ENCODE measurements around the gene SUCLG2.

The SUCLG2 gene

DNA sequence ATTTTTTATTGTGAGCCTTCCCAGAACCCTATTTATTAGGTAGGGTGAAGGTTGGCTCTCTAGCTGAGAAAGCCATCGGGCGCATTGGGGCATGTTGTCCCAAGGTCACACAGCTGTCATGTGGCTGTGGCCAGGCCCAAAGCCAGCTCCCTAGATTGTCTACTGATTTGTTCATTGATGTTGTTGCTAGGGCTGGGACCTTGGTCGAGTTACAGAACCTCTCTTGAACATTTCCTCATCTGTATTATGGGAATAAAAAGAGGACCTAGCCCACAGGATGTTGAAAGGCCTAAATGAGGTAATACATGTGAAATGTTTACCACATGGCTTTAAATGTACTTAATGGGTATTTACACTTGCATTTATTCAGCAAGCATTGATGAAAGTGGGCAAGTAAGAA, 252.5 kb downstream of the SUCLG2 start:
- in situ Hi-C loops (cut with MboI; ENCODE audit: low sequenced_read_pairs) = no loop called here

DNA sequence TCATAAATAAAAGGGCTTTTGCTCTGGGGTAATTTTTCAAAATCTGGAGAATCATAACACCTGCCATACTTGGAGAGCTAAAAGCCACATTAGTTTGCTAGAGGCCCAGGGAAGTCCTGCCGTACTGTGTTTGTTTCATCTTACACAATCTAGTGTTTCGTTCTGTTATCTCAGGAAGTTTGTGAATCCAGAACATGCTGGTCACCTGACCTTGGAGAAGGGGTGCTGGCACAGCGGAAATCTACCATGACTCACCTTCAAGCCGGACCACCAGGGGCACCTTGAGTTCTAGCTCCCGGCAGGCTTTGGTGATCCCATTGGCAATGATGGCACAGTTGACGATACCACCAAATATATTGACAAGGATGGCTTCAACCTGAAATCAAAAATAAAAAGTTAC, 253.9 kb downstream of the SUCLG2 start:
- in situ Hi-C loops (cut with MboI; ENCODE audit: low sequenced_read_pairs) = no loop called here

DNA sequence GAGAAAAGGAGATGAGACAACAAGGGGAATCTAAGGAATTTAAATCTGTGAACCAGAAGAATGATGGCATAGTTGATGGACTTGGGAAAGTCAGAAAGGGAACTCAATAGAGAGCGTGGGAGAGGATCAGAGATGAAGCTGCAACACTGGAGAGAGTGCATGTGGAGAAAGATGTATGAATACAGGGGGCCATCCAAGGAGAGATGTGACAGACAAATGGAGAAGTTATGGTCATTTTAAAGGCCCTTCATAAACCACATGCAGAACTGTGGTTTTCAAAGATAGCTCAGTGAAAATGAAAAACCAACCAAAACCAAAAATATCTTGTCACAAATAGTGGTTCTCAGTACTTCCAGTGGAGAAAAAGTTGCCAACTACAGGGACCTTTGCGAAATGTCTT, 265.2 kb downstream of the SUCLG2 start:
- in situ Hi-C loops (cut with MboI; ENCODE audit: low sequenced_read_pairs) = no loop called here

DNA sequence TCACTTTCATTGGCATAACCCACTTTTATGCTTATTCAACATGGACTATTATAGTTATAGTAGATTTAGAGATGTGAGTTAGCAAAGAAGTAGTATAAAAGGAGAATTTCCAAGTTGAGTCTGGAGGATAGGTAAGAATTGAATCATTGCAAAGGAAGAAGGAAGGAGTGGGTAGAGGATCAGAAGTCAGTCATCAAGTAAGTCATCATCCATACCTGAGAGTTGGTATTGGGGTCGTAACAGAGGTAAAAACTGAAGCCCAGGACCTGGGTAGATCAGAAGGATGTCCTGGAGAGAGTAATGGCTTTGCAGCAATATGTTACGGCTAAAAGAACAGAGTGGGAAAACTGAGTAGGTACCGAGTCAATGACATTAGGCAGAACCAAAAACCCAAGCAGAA, 265.7 kb downstream of the SUCLG2 start:
- in situ Hi-C loops (cut with MboI; ENCODE audit: low sequenced_read_pairs) = no loop called here

DNA sequence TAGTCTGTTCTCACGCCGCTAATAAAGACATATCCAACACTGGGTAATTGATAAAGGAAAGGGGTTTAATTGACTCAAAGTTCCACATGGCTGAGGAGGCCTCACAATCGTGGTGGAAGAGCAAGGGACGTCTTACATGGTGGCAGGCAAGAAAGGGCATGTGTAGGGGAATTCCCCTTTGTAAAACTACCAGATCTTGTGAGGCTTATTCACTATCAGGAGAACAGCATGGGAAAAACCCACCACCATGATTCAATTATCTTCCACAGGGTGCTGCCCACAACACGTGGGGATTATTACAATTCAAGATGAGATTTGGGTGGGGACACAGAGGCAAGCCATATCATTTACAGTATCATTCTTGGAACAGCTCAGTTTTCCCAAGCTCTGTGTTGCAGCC, 268.0 kb downstream of the SUCLG2 start:
- in situ Hi-C loops (cut with MboI; ENCODE audit: low sequenced_read_pairs) = no loop called here

DNA sequence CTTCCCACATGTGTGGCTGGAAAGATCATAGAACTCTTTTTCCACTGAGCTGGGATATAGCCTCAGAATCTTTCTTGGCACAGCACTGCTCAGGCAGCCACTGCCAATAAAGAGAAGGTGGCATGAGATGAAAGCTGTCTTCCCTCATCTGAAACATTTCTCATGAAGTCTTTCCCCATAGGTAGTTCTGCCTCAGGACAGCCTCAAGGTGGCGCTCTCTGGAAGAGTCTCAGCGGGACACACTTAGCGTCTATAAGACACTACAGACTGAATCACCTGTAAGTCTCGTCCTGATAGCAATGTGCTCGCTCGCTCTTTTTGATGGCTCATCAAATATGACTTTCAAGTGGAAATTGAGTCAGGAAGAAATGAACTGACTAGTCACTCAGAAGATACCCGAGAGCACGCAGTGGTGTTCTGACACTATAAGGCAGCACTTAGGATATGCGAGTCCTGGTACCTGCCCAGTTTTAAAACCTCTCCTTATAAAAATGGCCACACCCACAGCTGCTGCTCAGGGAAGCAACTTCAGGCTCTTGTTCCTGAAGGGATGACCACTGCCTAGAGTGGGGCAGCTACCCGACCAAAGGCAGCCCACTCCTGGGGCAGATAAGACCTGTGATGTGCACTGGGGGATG, 269.5 kb downstream of the SUCLG2 start:
- in situ Hi-C loops (cut with MboI; ENCODE audit: low sequenced_read_pairs) = no loop called here

DNA sequence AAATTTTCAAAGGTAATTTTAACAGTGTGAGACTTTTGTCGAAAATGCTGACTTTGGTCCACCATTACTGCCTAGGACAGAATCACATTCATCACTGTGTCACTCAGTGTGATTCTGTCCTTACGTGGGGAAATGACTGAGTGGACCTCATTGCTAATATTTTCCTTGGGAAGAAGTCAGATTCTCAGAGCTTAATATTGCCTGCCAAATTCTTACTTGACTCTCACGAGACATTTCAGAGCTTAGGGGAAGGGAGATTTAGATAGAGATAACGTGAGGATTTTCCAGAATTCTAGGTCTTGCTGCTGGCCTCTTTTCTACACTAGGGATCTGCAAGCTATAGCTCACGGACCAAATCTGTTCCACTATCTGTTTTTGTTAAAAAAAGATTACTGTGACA, 270.4 kb downstream of the SUCLG2 start:
- in situ Hi-C loops (cut with MboI; ENCODE audit: low sequenced_read_pairs) = no loop called here

DNA sequence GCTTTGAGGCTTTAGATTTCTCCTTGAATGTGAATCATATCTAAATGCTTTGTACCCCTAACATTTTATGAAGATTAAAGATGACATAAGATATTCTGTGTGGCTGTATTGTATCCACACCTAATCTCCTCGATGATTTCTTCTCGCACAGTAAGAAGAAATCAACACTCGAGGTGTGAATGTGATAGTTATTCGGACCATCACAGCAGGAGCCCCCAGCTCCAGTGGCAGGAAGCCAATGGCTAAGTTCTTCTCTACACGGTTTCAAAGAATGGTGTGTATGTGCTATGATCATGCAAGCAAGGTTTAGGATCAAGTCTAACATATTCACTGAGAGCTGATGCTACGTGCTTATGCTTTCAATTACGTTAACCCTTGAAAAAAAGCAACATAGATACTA, 271.0 kb downstream of the SUCLG2 start:
- in situ Hi-C loops (cut with MboI; ENCODE audit: low sequenced_read_pairs) = no loop called here

DNA sequence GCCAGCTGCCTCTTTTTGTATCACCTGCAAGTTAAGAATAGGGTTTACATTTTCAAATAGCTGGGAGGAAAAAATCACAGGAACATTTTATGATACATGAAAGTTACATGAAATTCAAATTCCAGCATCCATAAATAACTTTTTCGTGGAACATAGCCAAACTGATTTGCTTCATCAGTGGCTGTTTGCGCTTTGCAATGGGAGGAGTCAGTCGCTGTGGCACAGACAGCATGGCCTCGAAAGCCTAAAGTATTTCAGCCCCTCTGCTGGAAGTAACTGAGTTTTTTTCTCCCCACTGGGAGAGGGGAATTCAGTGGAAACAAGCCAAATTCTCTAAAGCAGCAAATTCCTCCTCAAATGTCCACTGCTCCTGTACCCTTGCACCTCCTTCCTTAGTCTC, 271.9 kb downstream of the SUCLG2 start:
- in situ Hi-C loops (cut with MboI; ENCODE audit: low sequenced_read_pairs) = no loop called here

DNA sequence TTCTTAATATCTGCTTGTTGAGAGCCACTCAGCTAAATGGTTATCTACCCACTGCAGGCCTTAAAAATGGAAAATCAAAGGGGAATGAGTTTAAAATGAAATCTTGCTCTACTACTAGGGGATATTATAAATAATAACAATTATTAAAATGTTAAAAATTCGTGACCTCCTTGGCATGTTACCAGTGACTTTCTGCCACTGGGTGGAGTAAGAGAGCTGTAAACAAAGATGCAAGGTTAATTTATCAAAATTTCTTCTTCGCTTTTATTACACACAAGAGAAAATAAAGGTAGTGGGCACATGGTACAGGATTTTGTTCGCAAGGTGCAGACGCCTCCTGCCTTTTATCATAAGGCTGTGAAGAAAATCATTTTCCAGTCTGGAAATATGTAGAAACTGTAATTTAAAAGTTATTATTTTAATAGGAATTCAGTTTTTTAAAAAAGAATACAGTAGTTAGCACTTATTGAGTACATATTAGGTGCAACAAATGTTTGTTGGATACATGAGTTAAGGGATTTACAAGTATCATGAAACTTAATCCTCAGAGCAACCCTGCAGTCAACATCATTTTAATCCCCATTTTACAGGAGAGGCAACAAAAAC, 272.6 kb downstream of the SUCLG2 start:
- in situ Hi-C loops (cut with MboI; ENCODE audit: low sequenced_read_pairs) = no loop called here

DNA sequence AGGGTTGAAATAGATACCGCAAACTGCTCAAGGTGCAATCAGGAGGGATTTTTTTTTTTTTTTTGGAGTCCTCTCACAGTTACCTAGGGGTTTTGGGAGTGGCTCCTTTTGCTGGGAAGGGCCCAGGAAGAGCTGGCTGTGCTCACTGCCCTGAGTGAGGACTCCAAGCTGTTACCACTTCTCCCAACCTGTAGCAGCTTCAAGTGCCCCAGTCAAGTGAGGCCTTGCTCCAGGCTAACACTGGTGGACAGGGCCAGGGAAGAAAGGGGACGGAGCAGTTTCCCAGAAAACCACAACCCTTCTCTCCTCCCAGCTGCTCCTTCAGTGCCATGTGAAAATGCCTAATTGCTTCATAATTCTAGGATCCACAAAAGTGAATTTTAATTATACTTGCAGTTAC, 274.3 kb downstream of the SUCLG2 start:
- in situ Hi-C loops (cut with MboI; ENCODE audit: low sequenced_read_pairs) = no loop called here

DNA sequence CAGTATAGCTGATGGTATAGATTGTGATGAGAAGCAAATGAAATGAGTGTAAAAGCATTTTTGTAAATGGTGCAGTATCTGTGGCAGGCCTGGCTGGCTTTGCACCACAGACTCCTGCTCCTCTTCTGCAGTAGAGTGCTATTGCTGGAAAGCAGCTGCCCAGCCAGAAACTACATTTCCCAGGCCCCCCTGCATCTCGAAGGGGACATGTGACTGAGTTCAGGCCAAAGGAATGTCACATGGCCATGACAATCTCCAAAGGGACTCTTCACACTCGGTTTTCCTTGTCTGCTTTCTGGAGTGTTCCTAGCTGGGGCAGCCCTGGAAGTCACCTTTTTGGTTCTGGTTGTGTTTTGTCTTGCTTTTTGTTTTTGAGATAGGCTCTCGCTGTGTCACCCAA, 277.1 kb downstream of the SUCLG2 start:
- in situ Hi-C loops (cut with MboI; ENCODE audit: low sequenced_read_pairs) = no loop called here

DNA sequence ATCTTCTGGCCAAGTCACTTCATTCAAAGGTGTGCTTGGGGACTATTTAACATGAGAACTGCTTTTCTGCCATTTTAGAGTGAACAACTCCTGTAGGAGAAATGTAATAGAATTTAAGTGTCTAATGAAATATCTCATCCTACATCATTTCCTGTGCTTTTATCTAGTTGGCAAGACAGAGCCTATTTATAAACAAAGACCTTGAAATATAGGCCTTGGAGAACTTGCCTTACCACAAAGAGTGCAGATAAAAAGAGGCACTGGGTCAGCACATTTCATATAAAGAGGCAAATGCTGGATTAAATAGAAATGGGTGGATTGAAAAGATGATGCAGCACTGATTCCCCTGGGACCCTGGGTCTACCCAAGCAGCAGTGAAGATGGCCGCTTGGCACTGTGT, 278.0 kb downstream of the SUCLG2 start:
- in situ Hi-C loops (cut with MboI; ENCODE audit: low sequenced_read_pairs) = no loop called here

DNA sequence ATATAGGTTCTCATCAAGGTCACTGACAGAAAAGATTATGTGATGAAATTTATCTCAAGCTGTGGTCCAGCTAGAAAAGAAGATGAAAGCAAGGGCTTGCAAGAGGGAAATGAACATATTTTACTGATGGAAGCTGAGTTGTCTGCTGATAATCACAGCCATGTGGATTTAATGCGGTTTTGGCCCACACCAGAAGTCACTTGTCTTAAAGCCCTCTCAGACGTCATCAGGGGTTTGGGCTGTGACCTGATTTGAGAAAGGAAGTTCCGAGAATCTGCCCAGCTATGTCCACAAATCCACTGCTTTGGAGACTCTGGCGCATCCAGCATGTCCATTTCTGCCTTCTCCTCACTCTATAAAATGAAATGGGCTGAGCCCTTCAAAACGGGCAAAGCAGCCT, 278.4 kb downstream of the SUCLG2 start:
- in situ Hi-C loops (cut with MboI; ENCODE audit: low sequenced_read_pairs) = no loop called here

DNA sequence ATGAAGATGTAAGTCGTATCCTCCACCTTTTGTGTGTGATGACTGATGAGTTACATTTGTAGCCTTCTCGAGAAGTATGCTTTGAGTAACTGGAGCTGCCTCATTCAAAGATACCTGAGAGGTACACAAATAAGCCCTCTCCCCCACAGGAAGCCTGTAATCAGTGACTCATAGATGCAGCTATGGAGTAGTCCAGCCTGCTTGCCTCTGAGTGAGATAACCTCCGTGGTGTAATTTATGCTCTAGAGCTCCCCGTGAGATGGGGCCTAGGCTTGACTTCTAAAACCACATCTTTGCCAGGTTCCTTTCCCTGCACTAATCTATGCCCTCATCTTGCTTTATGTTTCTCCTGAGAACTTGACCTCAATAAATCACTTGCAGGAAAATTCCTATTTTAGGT, 291.7 kb downstream of the SUCLG2 start:
- in situ Hi-C loops (cut with MboI; ENCODE audit: low sequenced_read_pairs) = no loop called here

DNA sequence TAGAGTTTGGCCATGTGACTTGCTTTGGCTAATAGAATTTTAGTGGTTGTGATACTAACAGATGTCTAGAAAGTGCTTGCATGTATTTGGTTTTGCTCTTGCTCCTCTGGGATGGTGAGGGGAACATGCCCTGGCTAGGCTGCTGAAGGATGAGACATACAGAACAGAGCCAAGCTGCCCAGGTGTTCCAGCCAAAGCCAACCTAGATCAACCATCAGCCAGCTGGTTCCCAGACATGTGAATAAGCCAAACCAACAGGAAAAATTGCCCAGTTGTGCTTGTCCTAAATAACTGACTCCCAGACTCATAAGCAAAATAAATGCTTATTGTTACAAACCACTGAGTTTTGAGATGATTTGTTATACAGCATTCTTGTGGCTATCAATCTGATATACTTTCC, 292.6 kb downstream of the SUCLG2 start:
- in situ Hi-C loops (cut with MboI; ENCODE audit: low sequenced_read_pairs) = no loop called here

DNA sequence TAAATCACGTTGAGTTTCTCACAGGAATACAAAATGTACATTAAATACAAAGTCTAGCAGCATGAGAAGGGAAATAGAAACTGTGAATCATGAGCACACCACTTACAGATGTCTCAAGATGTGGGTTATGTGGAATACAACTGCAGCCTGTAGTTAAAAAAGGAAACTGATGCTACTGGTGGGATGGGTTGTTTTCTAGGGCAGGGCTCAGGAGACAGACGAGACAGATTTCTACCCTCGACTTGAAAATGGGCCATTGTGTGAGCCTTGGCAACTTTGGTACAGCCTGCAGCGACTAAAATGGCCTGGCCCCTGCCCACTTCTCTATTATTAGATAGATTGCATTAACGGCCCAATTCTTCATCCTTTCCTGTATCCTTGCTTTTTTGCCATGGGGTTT, 293.1 kb downstream of the SUCLG2 start:
- in situ Hi-C loops (cut with MboI; ENCODE audit: low sequenced_read_pairs) = no loop called here

DNA sequence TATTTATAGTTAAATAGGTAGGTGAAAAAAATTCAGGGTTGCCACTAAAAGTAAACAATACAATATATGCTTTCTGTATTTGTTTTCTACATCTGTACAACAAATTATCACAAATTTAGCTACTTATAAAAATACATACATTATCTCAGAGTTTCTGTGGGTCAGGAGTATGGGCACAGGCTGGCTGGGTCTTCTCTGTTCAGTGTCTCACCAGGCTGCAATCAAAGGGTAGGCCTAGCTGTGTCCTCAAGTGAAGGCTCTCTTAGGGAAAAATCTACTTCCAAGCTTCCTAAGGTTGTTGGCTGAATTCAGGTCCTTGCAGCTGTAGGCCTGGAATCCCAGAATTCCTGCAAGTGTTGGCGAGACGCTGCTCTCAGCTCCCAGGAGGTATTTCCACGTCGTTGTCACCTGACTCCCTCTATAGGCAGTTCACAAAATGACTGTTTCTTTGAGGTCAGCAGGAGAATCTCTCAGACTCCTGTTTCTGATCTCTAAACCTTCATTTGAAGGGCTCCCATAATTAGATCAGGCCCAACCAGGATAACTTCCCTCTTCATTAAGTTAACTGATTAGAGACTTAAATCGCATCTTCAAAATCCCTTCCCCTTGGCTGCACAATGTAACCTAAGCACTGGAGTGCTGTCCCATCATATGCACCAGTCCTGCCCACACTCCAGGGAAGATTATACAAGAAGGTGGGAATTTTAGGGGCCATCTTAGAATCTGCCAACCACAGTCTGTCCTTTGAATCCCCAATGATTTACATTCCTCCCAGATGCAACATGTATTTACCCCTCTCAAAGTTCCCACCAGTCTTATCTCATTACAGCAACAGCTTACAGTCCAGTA, 296.6 kb downstream of the SUCLG2 start:
- in situ Hi-C loops (cut with MboI; ENCODE audit: low sequenced_read_pairs) = no loop called here

DNA sequence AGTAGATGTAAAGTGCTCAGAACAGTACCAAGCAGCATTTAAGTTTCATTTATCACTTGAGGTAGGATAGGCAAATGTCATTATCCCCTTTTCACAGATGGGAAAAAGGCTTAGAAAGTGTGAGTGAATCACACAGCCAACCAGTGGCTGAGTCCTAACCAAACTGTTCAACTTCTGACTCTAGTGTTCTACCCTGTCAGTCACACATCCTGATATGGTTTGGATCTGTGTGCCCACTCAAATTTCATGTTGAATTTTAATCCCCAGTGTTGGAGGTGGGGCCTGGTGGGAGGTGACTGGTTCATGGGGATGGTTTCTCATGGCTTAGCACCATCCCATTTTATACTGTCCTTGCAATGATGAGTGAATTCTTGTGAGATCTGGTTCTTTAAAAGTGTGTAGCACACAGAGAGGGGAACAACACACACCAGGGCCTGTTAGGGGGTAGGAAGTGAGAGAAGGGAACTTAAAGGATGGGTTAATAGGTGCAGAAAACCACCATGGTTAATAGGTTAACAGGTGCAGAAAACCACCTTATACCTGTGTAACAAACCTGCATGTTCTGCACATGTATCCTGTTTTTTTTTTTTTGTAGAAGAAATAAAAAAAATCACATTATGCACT, 304.7 kb downstream of the SUCLG2 start:
- in situ Hi-C loops (cut with MboI; ENCODE audit: low sequenced_read_pairs) = no loop called here

DNA sequence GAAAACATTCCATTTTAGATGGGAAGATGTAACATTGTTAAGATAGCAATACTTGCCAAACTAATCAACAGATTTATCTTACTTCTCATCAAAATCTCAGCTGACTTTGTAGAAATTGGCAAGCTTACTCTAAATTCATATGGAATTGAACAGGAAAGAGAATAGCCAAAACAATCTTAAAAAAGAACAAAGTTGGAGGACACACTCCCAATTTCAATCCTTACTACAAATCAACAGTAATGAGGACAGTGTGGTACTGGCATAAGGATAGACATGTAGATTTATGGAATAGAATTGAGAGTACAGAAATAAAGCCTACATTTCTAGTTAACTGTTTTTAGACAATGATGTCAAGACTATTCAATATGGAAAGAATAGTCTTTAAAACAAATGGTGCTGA, 308.3 kb downstream of the SUCLG2 start:
- in situ Hi-C loops (cut with MboI; ENCODE audit: low sequenced_read_pairs) = no loop called here

DNA sequence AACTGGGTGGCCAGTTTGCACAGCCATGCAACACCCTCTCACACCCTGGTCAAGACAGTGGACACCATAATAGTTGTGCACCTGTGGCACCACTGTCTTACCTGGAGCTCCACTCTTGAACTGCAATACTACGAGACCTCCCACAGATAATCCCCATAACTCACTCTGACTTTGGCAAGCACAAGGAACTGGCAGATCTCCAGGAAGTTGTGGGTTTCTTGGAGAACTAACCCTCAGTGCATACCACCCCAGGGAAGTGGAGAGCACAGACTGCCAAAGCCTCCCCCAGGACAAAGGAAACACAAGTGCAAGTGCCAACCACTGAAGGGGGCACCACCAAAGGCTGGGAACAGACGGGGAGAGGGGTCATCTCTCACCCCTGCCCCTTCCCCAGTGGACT, 318.6 kb downstream of the SUCLG2 start:
- in situ Hi-C loops (cut with MboI; ENCODE audit: low sequenced_read_pairs) = no loop called here

DNA sequence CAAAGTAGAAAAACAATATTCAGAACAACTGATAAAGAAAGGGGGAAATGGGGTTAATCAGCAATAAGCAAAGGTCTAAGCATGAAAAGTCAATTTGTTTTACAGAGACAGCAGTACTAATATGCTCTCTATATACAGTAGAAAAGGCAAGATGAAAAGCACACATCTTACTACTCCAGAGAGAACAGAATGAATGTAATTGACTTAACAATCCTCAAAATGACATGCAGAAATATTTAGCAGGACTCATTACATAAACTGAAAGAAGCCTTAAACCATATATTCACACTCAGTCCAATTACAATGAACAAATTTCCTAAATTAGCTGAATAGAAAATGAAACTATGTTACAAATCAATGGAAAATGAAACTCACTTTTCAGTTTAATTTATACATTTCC, 319.8 kb downstream of the SUCLG2 start:
- in situ Hi-C loops (cut with MboI; ENCODE audit: low sequenced_read_pairs) = no loop called here

All from HL-60/S4 treated with phorbol 12-myristate 13-acetate at 8.2 ng/mL for 4 days and 3 days (cell line).